Ovary (tissue), 3 donors: Measurements from ENCODE around the gene TBC1D12.

Experiments
- CTCF ChIP-seq, 3 donors: fragments of 450-650 bp in 2 of 3; fragments of 200-600 bp in 1 of 3; IDR thresholded peaks; one replicate each; pipeline versions ENCODE4 v1.5.1 to v1.8.0; 2016 to 2022; ENCODE audit warnings: antibody characterized with exemption in 3 of 3, mild to moderate bottlenecking in 1 of 3
- EP300 ChIP-seq: sonication (generic); formaldehyde crosslinking; IDR thresholded peaks from one replicate; pipeline ENCODE4 v1.6.1; 2017; ENCODE audit warnings: antibody characterized with exemption
- donor health status: DM: no; HTN: no; CAD: no.

GRCh38 chr10:94353336-94353735 lies 49.0 kb upstream of the TBC1D12 start:
- TF ChIP-seq CTCF (IDR thresholded peaks at IDR 0.05) (no peak), EP300 (no peak)
